Ishikawa (cell line): Measurements from ENCODE around the gene MAL.

ENCODE experiments used
- CEBPB ChIP-seq: IDR thresholded peaks from 2 replicates; pipeline ENCODE4 v1.6.1; 2012
- CREB1 ChIP-seq: IDR thresholded peaks from 2 replicates; pipeline ENCODE4 v1.6.1; 2012; ENCODE audit warnings: low read depth
- EGR1 ChIP-seq: IDR thresholded peaks from 2 replicates; pipeline ENCODE4 v1.6.1; 2012
- MAX ChIP-seq: IDR thresholded peaks from 2 replicates; pipeline ENCODE4 v1.6.1; 2012
- NFIC ChIP-seq: IDR thresholded peaks from 2 replicates; pipeline ENCODE4 v1.6.1; 2012
- RAD21 ChIP-seq: IDR thresholded peaks from 2 replicates; pipeline ENCODE4 v1.6.1; 2012; ENCODE audit warnings: low read depth
- TEAD4 ChIP-seq: IDR thresholded peaks from 2 replicates; pipeline ENCODE4 v1.6.1; 2012
- YY1 ChIP-seq: IDR thresholded peaks from 2 replicates; pipeline ENCODE4 v1.6.1; 2012; ENCODE audit warnings: low read depth
- ZBTB7A ChIP-seq: IDR thresholded peaks from 2 replicates; pipeline ENCODE4 v1.6.1; 2012; ENCODE audit warnings: low read depth
- TF ChIP-seq, protein P1 (sequence below): IDR thresholded peaks from 2 replicates; pipeline ENCODE4 v1.6.1; 2012; ENCODE audit warnings: low read depth, mild to moderate bottlenecking

DNA sequence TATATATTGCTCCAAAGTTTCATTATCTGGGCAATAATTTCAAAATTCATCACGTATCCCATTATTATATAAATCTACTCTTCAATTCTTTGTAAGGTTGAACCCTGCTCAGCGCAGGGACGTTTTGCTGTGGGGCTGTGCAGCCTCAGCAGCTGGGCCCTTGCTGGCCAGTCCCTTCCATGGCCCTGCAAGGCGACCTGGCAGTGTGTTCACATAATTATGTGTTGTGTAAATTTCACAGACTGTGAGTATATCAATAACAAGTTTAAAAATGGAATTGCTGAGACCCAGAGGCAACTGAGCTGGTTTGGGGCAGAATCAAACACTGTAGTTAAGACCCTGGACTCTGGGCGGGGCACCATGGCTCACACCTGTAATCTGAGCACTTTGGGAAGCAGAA lies 16.1 kb upstream of the MAL start:
- TF ChIP-seq ZBTB7A (no peak), YY1 (no peak), RAD21 (no peak), TEAD4 (no peak), EGR1 (no peak), MAX (no peak), CEBPB (no peak), CREB1 (no peak), NFIC (no peak)
- TF ChIP-seq, protein P1, sequence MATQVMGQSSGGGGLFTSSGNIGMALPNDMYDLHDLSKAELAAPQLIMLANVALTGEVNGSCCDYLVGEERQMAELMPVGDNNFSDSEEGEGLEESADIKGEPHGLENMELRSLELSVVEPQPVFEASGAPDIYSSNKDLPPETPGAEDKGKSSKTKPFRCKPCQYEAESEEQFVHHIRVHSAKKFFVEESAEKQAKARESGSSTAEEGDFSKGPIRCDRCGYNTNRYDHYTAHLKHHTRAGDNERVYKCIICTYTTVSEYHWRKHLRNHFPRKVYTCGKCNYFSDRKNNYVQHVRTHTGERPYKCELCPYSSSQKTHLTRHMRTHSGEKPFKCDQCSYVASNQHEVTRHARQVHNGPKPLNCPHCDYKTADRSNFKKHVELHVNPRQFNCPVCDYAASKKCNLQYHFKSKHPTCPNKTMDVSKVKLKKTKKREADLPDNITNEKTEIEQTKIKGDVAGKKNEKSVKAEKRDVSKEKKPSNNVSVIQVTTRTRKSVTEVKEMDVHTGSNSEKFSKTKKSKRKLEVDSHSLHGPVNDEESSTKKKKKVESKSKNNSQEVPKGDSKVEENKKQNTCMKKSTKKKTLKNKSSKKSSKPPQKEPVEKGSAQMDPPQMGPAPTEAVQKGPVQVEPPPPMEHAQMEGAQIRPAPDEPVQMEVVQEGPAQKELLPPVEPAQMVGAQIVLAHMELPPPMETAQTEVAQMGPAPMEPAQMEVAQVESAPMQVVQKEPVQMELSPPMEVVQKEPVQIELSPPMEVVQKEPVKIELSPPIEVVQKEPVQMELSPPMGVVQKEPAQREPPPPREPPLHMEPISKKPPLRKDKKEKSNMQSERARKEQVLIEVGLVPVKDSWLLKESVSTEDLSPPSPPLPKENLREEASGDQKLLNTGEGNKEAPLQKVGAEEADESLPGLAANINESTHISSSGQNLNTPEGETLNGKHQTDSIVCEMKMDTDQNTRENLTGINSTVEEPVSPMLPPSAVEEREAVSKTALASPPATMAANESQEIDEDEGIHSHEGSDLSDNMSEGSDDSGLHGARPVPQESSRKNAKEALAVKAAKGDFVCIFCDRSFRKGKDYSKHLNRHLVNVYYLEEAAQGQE: no peak
